ENCODE measurements around the gene CA10. TPM values are rescaled to one million over a fixed set of nuclear protein-coding genes. Genes with fewer than 3 reads are reported as not detected.

Gene CA10
- total RNA-seq, 1 experiment from 2014 or later = 0.46 TPM

DNA sequence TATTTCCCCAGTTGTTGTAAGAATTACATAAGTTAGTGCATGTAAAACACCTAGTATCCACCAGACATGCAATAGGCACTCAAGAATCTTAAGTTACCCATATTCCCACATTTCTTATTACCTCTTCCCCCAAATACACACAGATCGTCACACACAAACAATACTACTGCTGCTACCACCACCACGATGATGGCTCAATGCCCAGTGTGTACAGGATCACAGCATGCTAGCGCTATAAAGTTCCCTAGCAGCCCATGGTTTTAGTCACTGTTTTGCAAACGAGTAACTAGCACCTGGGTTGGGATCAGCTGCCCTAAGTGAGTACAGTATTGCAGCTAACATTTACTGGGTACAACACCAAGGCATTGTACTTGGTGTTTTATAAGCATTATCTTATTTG, 486.4 kb downstream of the CA10 start:
- Histone ChIP-seq H2BK20ac (ENCODE audit: low read depth, low read length, poor library complexity, severe bottlenecking) (no peak overlapping the region), H4K8ac (replicated peaks; ENCODE audit: insufficient read length, low read depth, low read length) (no peak overlapping the region), H2AFZ (ENCODE audit: low read length) (no peak overlapping the region), H2BK12ac (ENCODE audit: insufficient read length, low read depth, low read length) (no peak overlapping the region), H3K27me3 (ENCODE audit: insufficient read depth, low read length) (no peaks in the 10 kb centered on the region), H3K9me3 (ENCODE audit: control insufficient read depth, low read depth, low read length) (no peaks in the 10 kb centered on the region), H3T11ph (ENCODE audit: low read length) (no peak overlapping the region), H3K56ac (ENCODE audit: insufficient read length, low read depth, low read length) (no peak overlapping the region), H4K91ac (ENCODE audit: insufficient read length, low read depth, low read length) (no peak overlapping the region), H2BK5ac (ENCODE audit: insufficient read length, low read length) (no peak overlapping the region), H4K5ac (ENCODE audit: insufficient read length, low read depth, low read length) (no peak overlapping the region), H3K79me2 (ENCODE audit: insufficient read depth, low read length) (no peaks in the 10 kb centered on the region), H3K23ac (ENCODE audit: insufficient read length, low read depth, low read length) (no peak overlapping the region), H4K20me1 (ENCODE audit: control insufficient read depth, insufficient read depth, insufficient read length) (no peaks in the 10 kb centered on the region), H2AK5ac (ENCODE audit: insufficient read length, low read length) (no peak overlapping the region), H2BK120ac (ENCODE audit: low read depth, low read length, poor library complexity, severe bottlenecking) (no peak overlapping the region), H3K14ac (ENCODE audit: insufficient read depth, low read length) (no peak overlapping the region), H3K23me2 (ENCODE audit: insufficient read length, low read depth, low read length, poor library complexity, severe bottlenecking) (no peaks in the 10 kb centered on the region), H3K4ac (ENCODE audit: low read depth, low read length) (no peak overlapping the region), H3K18ac (ENCODE audit: insufficient read length, low read depth, low read length) (no peak overlapping the region), H3K27ac (ENCODE audit: insufficient read length, low read depth, low read length) (no peak overlapping the region), H3K4me2 (ENCODE audit: insufficient read depth, insufficient read length, low read length) (no peak overlapping the region), H3K79me1 (ENCODE audit: insufficient read depth, low read depth, low read length, poor library complexity, severe bottlenecking) (no peaks in the 10 kb centered on the region), H2BK15ac (ENCODE audit: low read depth, low read length) (no peak overlapping the region), H3K4me1 (ENCODE audit: insufficient read depth, low read length) (no peaks in the 10 kb centered on the region), H3K9ac (ENCODE audit: extremely low read depth, insufficient read length, low read length) (no peak overlapping the region)
- no peak for DNase-seq
- Mint-ChIP-seq H3K27me3 (ENCODE audit: low read depth) (peaks cover 9% of the 10 kb centered on the region), H3K9me3 (peaks cover 24 to 25% of the 10 kb centered on the region in 2 experiments), H3K27ac (no peak overlapping the region), H3K4me3 (no peak overlapping the region), H3K4me1 (no peaks in the 10 kb centered on the region), H3K36me3 (ENCODE audit: insufficient read depth in 1 of 3, low read depth in 3 of 3) (peaks cover 2 to 20% (median 4%) of the 10 kb centered on the region in 3 experiments; a peak in 6 of 7 replicates)
- WGBS (ENCODE audit: extremely low coverage, insufficient read length, low lambda C conversion rate) = 100% methylated on average over 1 of the region's 4 CpGs
- TF ChIP-seq, protein P1, sequence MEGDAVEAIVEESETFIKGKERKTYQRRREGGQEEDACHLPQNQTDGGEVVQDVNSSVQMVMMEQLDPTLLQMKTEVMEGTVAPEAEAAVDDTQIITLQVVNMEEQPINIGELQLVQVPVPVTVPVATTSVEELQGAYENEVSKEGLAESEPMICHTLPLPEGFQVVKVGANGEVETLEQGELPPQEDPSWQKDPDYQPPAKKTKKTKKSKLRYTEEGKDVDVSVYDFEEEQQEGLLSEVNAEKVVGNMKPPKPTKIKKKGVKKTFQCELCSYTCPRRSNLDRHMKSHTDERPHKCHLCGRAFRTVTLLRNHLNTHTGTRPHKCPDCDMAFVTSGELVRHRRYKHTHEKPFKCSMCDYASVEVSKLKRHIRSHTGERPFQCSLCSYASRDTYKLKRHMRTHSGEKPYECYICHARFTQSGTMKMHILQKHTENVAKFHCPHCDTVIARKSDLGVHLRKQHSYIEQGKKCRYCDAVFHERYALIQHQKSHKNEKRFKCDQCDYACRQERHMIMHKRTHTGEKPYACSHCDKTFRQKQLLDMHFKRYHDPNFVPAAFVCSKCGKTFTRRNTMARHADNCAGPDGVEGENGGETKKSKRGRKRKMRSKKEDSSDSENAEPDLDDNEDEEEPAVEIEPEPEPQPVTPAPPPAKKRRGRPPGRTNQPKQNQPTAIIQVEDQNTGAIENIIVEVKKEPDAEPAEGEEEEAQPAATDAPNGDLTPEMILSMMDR (conservative IDR thresholded peaks at IDR 0.05) = no peak

All from H9 (cell line).